Heart left ventricle (tissue), 16 donors: ENCODE results near the gene GLS2. TPM values are rescaled to one million over a fixed set of nuclear protein-coding genes. Genes with fewer than 3 reads are reported as not detected.
A peak's percentile ranks its signal among the peaks of the same experiment; 100 is the strongest.

ENCODE experiments used
- ATAC-seq, 4 donors: fragments of 200-7000 bp; cut with Tn5 transposase; one replicate each; pipeline ENCODE4 v1.9.1; 2020 to 2022; ENCODE audit warnings: moderate library complexity in 4 of 4, mild to moderate bottlenecking in 3 of 4, moderate number of reproducible peaks in 1 of 4
- DNase-seq, 5 donors: peaks; one replicate each; pipeline ENCODE4 v3.0.0-alpha.2; 2020
- H3K27ac ChIP-seq, 12 donors: fragments of 200-600 bp; sonication (generic) in 4 of 12; one replicate each; pipeline versions ENCODE4 v1.5.0 to v1.8.0; 2016 to 2022; ENCODE audit warnings: mild to moderate bottlenecking in 2 of 12
- H3K27me3 ChIP-seq, 9 donors: fragments of 200-600 bp; sonication (generic) in 2 of 9; one replicate each; pipeline versions ENCODE4 v1.5.1 to v1.8.0; 2016 to 2022; ENCODE audit warnings: mild to moderate bottlenecking in 3 of 9
- H3K36me3 ChIP-seq, 9 donors: fragments of 200-600 bp; sonication (generic) in 2 of 9; one replicate each; pipeline versions ENCODE4 v1.5.0 to v1.8.0; 2018 to 2022; ENCODE audit warnings: mild to moderate bottlenecking in 2 of 9
- H3K4me1 ChIP-seq, 12 donors: fragments of 200-600 bp; sonication (generic) in 4 of 12; one replicate each; pipeline versions ENCODE4 v1.5.0 to v1.8.0; 2016 to 2022; ENCODE audit warnings: mild to moderate bottlenecking in 3 of 12
- H3K4me3 ChIP-seq, 12 donors: fragments of 200-600 bp; sonication (generic) in 4 of 12; one replicate each; pipeline versions ENCODE4 v1.5.0 to v1.8.0; 2017 to 2022; ENCODE audit warnings: mild to moderate bottlenecking in 9 of 12, moderate library complexity in 4 of 12
- H3K9me3 ChIP-seq, 12 donors: fragments of 200-600 bp; sonication (generic) in 4 of 12; one replicate each; pipeline versions ENCODE4 v1.5.0 to v1.8.0; 2016 to 2022; ENCODE audit warnings: mild to moderate bottlenecking in 1 of 12
- POLR2A ChIP-seq, 2 donors: fragments of 450-650 bp; IDR thresholded peaks; one replicate each; pipeline ENCODE4 v1.6.1; 2017; ENCODE audit warnings: antibody characterized with exemption in 2 of 2, mild to moderate bottlenecking in 2 of 2, moderate library complexity in 2 of 2
- WGBS, 4 donors: extraction: QIAGEN DNeasy Blood & Tissue Kit in 2 of 4; methylation state at CpG; one replicate each; pipeline versions ENCODE4 v1.1.5 to v1.1.7; 2013 to 2018; 5-methylcytosine and 5-hydroxymethylcytosine counted together
- intact Hi-C, 10 donors: fragments of 100-400 bp; cut with DNase I; formaldehyde crosslinking; loops; one replicate each; pipeline versions ENCODE4 v1.11.1 to v1.14.2; 2022
- polyA plus RNA-seq, 2 donors: library from polyadenylated mRNA; stranded (reverse); fragments of 200-250 nt; gene quantifications; one replicate each; pipeline ENCODE4 v1.2.3, GENCODE V29; 2013
- total RNA-seq, 9 donors: library from RNA; depleted of rRNA in 2 of 9; stranded (reverse); fragments of >200 nt in 2 of 9; fragmentation: NEBNext Ultra II Directional in 3 of 9; extraction: Animal tissue kit (Norgen Biotek cat#: 25700) in 3 of 9; gene quantifications; one replicate each; pipeline versions ENCODE4 v1.1.0 to v1.2.4, GENCODE V29; 2016 to 2023
- TF ChIP-seq, protein P1 (sequence below), 12 donors: fragments of 200-600 bp; sonication (generic) in 4 of 12; IDR thresholded peaks; one replicate each; pipeline versions ENCODE4 v1.5.0 to v1.8.0; 2018 to 2022; ENCODE audit warnings: antibody characterized with exemption in 12 of 12, mild to moderate bottlenecking in 5 of 12
- donor health status: ischemic (EF 13 %, LVEDD 7.1; RV severe dilation, severe dysfunction).
- donor health status: healthy with polysubstance abuse.
- donor health status: DM: no; HTN: yes; CAD: no.
- donor health status: DM: no; HTN: no; CAD: no.
- donor health status: ischemic (EF 25% LVEDD 6.9; RV normal size, moderate dysfunction).
- donor health status: ischemic (EF 25% LVEDD 5.7; RV mildly dilated, moderate dysfunction).
- donor health status: healthy.
- donor health status: DM: yes; HTN: yes; CAD: no.
- donor health status: ischemic (EF 35%, LVEDD 5.7; RV mildly dilated, moderate dysfunction).
- donor health status: nonischemic (EF 11% LVEDD 7.7; RV severe dilation, severe dysfunction).
- donor health status: DM: yes; HTN: yes; CAD: no.
- donor health status: PGD.
- donor health status: ischemic (EF 29% LVEDD 5.4; RV normal size, mild dysfunction).
- donor health status: nonischemic (EF 23%, LVEDD 6.1; RV moderate dilation, normal function).

GLS2 gene
- total and polyA plus RNA-seq, 11 donors: 0.28 to 1.5 (median 0.80) TPM

GRCh38 chr12:56477521-56478225 is 10.3 kb downstream of the GLS2 start:
- 87 to 91% (median 88%) methylated on average over 6 of the region's 6 CpGs for WGBS, 4 donors
- DNase-seq (no peak), ATAC-seq (no peak)
- Histone ChIP-seq H3K4me1 (peaks cover 0 to 11% (median 0%) of the 10 kb centered on the region in 12 donors), H3K36me3 (peaks cover 0 to 6% (median 0%) of the 10 kb centered on the region in 9 donors), H3K4me3 (no peak overlapping the region), H3K27me3 (no peaks in the 10 kb centered on the region), H3K27ac (no peak overlapping the region), H3K9me3 (no peaks in the 10 kb centered on the region)
- no peak for TF ChIP-seq POLR2A (IDR thresholded peaks at IDR 0.05)
- TF ChIP-seq, protein P1, sequence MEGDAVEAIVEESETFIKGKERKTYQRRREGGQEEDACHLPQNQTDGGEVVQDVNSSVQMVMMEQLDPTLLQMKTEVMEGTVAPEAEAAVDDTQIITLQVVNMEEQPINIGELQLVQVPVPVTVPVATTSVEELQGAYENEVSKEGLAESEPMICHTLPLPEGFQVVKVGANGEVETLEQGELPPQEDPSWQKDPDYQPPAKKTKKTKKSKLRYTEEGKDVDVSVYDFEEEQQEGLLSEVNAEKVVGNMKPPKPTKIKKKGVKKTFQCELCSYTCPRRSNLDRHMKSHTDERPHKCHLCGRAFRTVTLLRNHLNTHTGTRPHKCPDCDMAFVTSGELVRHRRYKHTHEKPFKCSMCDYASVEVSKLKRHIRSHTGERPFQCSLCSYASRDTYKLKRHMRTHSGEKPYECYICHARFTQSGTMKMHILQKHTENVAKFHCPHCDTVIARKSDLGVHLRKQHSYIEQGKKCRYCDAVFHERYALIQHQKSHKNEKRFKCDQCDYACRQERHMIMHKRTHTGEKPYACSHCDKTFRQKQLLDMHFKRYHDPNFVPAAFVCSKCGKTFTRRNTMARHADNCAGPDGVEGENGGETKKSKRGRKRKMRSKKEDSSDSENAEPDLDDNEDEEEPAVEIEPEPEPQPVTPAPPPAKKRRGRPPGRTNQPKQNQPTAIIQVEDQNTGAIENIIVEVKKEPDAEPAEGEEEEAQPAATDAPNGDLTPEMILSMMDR (IDR thresholded peaks at IDR 0.05): no peak
- intact Hi-C loops: no loop called here

- H3K9me3 ChIP-seq: no peaks in the 10 kb centered on the region
- H3K36me3 ChIP-seq: peaks cover 0 to 12% (median 2%) of the 10 kb centered on the region in 9 donors
- no peak overlapping the region for H3K4me3 ChIP-seq
- intact Hi-C loops: no loop called here
- TF ChIP-seq POLR2A (IDR thresholded peaks at IDR 0.05): no peak
- TF ChIP-seq, protein P1 (IDR thresholded peaks at IDR 0.05): no peak
- 80 to 99% (median 87%) methylated on average over 1 of the region's 1 CpG for WGBS, 4 donors
- no peak overlapping the region for H3K27ac ChIP-seq
- peak in 1 of 4 donors; percentile 9 for ATAC-seq
- peaks cover 0 to 11% (median 0%) of the 10 kb centered on the region in 12 donors for H3K4me1 ChIP-seq
- no peak for DNase-seq
- H3K27me3 ChIP-seq: no peaks in the 10 kb centered on the region
Measured at GRCh38 chr12:56476972-56477432, 11.0 kb downstream of the GLS2 start.

DNA sequence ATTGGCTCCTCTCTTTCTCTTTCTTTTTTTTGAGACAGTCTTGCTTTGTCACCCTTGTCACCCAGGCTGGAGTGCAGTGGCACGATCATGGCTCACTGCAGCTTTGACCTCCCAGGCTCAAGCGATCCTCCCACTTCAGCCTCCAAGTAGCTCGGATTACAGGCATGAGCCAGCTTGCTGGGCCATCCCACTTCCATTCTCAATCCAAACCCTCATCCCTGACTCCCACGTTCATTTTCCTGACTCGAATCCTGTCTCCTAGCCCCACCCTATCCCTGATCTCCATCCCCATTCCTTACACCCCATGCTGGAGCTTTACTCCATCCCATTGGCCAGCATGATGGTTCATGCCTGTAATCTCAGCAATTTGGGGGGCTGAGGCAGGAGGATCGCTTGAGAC is 11.8 kb downstream of the GLS2 start:
- DNase-seq: no peak
- TF ChIP-seq, protein P1 (IDR thresholded peaks at IDR 0.05): no peak
- no peak for TF ChIP-seq POLR2A (IDR thresholded peaks at IDR 0.05)
- no peak overlapping the region for H3K4me3 ChIP-seq
- 84 to 88% (median 86%) methylated on average over 6 of the region's 6 CpGs for WGBS, 4 donors
- H3K36me3 ChIP-seq: peaks cover 0 to 18% (median 2%) of the 10 kb centered on the region in 9 donors
- peaks cover 0 to 11% (median 0%) of the 10 kb centered on the region in 12 donors for H3K4me1 ChIP-seq
- ATAC-seq: no peak
- H3K27me3 ChIP-seq: no peaks in the 10 kb centered on the region
- H3K27ac ChIP-seq: no peak overlapping the region
- H3K9me3 ChIP-seq: no peaks in the 10 kb centered on the region
- intact Hi-C loops: no loop called here

DNA sequence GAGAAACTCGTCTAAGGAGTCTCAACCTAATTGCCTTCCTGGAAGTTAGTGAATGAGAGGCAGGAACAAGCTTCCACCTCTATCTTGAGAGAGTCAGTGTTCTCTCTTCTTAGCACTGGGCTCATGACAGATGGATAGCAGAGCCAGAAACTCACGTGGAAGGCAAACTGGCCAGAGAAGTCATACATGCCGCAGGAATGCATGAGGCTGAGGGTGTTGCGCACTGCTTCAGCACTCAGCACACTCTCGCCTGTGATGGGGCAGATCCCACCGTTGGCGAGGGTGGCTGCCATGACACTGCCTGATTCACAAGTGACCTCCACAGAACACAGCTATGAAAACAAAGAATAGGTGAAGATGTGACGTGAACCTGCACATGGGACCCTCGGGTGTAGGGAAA is 13.6 kb downstream of the GLS2 start:
- Histone ChIP-seq H3K4me3 (no peak overlapping the region), H3K9me3 (no peaks in the 10 kb centered on the region), H3K27ac (peak overlapping the region in 8 of 12 donors; percentile 4 to 74 (median 31)), H3K36me3 (peaks cover 0 to 28% (median 2%) of the 10 kb centered on the region in 9 donors), H3K4me1 (peaks cover 0 to 21% (median 6%) of the 10 kb centered on the region in 12 donors), H3K27me3 (no peaks in the 10 kb centered on the region)
- peak; percentile 64 to 87 (median 70) for ATAC-seq
- peak in 4 of 5 donors; percentile 27 to 60 (median 40) for DNase-seq
- intact Hi-C loops: no loop called here
- WGBS, 4 donors: 38 to 67% (median 59%) methylated on average over 9 of the region's 9 CpGs
- TF ChIP-seq, protein P1 (IDR thresholded peaks at IDR 0.05): no peak
- TF ChIP-seq POLR2A (IDR thresholded peaks at IDR 0.05): no peak
